NCI-H446 (cell line): ENCODE results near the gene ANKRD31.
"Not testable (repeated sequence)": the region's sequence is repeated elsewhere in the genome, so short reads cannot be mapped to it uniquely, and the experiment has no call there.

ENCODE experiments used
- DNase-seq, 2 experiments: peaks; one replicate each; lab custom pipeline; 2025; lab: John Stamatoyannopoulos, UW

Gene ANKRD31, protein sequence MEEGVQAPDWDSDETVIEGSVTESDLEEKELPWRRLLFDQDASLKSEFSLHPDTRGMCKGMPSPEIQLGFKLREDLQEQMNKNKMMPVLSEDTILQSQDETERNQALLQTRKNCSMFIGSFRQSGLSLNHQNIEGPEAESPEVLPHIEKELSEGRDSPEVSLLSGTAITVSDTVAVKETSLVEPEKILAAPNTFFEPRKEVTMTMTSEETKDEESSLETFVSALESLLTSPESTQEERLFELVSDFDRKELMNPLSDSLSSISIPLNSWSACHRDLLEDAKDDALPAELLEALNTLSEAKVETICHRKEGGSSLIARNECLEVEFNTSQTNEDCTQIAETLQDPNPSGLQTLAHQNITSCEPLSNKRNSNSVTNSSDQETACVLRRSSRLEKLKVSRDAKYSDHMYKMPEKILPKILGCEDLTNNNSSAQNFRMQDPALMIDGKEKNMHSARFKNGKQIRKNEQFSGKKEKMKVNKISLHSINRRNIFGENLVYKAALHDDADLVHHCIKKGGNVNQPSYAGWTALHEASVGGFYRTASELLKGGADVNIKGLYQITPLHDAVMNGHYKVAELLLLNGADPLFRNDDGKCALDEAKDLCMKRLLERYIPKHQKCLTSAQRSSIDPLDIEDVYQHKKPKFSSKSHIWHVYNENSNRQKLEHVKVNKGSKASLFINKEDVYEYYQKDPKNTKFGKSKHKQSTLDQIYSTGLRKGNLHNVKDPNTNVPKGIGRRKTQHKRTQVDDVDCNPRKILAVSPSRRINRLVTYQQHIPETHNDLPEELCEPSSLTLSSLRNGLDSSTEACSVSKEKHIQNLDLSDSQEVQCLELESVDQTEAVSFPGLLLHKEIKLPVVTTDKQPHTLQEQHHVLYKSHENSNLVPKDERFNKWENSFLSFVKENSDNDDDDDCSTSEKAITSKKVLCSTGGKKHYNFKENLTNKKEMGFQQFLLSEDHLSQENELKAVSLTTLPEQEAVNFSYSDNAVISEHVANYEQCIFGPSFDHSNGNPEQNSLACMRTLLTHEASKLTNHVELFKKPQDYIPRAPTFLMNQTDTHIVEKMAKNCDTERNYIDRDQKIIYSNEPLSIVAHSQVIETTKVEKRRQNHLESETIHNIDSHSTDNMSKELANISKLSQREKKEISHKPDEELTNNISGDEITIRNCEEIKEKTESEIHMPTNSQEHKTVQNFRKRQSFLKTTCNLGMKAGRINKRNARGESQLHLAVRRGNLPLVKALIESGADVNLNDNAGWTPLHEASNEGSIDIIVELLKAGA (N-terminal part only)

DNA sequence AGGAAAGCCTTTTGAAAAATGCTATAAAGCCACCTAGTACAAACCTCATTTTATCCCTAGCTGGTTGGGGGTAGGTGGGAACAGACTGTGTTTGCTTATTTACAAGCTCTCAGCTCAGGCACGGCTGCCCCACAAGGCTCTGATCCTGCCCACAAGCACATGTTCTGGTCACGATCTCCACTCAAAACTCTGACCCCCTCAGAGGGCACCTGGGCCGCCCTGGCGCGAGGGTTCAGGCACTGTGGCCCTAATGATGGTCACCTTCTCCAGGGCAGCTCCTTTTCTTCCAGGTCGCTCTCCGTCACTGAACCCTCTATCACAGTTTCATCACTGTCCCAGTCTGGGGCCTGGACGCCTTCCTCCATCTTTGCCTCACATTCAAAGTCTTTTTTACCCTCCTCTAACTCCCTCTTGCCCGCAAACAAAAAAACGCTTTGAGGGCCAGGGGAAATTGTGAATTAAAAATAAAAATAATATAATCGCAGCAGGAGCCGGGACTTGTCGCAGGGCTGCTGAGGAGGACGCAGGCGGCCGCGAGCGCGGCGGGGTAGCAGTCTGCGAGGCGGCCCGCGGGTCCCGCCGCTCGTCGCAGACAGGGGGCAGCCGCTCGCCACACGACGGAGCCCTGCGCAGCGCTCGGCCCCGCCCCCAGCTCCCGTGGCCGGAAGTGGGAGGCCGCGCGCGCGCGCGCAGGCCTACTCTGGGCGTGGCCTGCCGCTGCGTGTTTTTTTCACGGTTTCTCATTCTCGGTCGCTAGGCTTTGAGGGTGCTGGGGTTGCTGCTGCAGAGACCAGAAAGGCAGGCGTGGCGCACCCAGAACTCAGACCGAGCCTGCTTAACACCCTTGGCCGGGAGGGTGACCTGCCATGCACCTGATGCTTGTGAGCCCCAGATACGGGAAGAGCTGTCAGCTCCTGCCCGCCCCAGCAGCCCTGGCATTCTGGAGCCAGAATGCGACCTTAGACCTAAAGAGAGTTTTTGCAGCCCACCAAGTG is at the start of gene ANKRD31:
TSS of gene ANKRD31 (minus strand) at position 557 of the 995 bp plus-strand sequence. CDS start at position 365, 192 bp downstream.
- DNase-seq = peak; percentile 60 to 89

DNA sequence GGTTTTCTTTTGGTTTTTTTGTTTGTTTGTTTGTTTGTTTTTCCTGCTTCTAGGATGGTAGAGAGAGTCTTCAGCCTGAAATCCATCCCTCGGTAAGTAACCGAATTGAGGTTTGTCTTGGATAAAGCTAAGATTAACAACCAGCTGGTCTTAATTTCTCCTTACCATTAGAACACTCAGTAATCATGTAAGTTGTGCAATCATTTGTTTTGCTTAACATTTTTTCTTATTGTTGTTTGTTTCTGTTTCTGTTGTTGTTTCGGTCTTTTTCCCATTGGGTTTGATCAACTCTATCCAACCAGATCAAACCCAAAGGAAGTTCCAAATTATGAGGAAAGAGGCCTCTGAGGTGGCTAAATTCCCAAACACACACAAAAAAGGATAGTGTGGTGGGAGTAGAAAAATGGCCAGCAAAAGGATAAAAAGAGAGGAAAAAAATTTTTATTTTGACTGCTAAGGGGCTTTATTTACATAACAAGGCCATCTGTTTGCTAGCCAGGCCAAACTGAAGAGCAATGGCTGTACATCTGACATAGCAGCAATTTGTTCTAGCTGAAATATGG is 49.6 kb upstream of the ANKRD31 start:
- no peak for DNase-seq

DNA sequence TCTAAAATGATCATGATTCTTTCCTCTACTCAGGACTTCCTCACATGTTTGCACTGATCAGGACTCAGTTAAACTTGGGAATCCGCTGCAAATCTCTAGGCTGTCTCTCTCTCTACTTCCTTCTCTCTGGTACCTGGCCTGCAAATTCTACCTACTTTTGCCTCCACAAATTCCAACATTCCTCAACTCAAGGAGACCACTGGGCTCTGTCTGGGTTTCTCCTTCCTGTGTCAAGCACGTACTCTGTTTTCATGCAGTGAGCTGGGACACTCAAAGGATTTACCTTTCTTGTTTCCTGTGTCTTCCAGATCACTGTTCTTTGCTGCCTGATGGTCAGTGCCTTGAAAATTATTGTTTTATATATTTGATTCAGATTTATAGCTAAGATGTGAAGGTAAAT is 45.9 kb upstream of the ANKRD31 start:
- DNase-seq = no peak

DNA sequence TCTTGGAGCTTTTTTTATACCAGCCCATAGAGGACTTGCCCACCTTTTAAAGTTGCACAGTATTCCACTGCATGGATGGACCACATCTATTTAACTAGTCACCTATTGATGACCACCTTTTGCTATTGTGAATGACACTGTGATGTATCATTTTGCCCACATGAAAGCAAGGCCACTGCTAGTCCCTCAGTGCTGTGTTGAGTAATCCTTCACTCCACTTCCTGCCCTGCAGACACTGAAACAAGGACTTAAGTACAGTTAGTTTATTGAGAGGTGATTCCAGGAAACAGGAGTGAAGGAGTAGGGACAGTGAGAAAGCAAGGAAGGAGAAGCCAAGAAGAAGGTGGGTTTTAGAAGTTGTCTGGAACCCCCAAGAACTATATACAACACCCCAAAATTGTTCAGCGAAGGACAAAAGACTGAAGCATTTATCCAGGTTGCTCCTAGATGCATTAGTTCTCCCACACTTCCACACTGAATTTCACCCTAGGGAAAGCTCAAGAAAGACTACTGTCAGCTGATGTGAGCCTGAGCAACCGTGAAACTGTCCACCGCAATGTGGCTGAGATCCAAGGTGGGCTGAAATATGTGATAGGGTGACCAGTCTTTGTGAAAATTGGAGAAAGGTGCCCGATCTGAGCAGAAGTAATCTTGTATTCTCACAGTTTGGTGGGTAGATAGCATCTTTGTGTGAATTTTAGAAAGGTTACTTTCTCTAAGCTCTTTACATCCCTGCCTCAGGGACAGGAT is 45.2 kb upstream of the ANKRD31 start:
- DNase-seq = no peak

DNA sequence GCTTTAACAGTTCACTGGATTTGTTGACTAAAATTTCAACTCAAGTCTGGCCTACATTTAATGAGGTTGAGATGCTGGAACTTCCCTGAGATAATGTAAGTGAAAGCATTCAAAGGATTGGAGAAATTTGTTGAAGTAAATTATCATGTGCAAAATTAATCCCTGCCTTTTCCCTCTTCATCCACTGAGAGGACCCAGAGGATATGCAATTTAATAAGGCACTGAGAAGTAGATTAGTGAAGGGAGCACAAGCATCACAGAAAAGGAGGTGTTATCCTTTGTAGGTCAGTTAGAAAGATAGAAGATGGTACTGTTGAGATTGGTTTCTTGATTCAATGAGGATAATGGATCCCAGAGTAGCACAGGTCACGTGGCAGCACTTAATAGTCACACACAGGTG is 42.6 kb upstream of the ANKRD31 start:
- DNase-seq = no peak

DNA sequence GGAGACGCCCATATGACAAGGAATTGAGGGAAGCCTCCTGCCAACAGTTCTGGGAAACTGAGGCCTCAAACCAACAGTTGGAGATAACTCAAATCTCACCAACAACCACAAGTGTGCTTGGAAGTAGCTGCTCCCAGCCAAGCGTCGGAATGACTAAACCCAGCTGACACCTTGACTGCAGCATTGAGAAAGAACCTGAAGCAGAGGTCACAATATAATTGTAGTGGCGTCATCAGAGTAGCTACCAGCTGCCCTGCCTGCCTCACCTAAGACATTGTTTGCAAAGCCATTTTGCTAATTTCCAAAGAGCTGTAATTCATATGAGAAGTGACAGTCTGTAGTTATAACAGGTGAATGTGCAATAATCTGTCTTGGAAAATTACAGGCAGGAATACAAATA is 40.8 kb upstream of the ANKRD31 start:
- no peak for DNase-seq

DNA sequence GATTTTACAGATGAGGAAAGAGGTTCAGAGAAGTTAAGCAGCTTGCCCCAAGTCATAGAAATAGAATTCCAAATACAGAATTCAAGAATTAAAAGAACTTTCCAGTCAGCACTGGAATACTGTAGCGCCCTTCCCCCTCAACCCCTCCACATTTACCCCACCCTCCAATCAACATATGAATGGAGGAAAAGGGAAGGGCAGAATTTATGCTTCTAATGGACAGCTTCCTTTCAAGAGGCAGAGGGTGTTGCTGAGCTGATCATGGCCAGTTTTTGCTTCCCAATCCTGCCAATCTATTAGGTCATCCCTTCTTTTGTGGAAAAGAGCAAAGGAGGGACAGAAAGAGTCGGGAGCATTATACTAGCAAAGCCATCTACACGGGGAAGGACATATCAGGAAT is 39.1 kb upstream of the ANKRD31 start:
- no peak for DNase-seq

DNA sequence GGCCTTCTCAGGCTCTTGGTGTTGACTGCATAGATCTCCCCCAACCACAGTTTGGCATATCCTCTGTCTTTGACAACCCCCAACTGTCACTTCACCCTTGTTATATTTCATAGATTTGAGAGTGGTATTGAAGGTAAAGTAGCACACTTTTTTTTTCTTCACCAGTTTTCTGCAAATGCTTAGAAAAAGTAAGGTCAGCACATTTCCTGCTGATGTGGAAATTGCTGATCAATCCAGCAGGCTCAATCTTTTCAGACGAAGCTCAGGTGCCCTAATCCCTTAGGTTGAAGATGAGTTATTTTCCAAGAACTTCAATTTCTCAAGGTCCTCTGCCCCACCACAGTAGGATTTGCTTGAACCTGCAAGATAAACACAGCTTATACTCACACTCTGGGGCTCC is 38.5 kb upstream of the ANKRD31 start:
- no peak for DNase-seq

DNA sequence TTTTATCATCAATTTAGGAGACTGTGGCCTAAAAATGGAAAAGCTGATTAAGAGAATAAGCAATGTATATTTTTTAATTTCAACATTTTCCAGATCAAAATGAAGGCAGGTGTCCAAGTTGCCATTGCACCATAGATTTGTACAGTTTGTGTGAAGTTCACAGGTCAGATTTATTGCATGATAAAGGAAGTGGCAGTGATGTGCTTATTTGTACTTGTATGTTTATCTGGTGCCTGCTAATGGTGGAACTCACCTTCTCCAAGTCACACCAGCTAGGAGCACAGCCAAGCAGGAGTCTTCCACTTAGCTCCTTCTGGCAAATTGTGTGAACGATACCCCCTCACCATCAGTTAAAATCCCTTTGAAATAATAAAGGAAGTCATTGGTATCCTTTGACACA is 37.8 kb upstream of the ANKRD31 start:
- no peak for DNase-seq

DNA sequence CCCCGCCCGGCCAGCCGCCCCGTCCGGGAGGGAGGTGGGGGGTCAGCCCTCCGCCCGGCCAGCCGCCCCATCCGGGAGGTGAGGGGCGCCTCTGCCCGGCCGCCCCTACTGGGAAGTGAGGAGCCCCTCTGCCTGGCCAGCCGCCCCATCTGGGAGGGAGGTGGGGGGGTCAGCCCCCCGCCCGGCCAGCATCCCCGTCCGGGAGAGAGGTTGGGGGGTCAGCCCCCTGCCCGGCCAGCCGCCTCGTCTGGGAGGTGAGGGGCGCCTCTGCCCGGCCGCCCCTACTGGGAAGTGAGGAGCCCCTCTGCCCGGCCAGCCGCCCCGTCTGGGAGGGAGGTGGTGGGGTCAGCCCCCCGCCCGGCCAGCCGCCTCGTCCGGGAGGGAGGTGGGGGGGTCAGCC is 33.9 kb upstream of the ANKRD31 start:
- not testable (repeated sequence) for DNase-seq

DNA sequence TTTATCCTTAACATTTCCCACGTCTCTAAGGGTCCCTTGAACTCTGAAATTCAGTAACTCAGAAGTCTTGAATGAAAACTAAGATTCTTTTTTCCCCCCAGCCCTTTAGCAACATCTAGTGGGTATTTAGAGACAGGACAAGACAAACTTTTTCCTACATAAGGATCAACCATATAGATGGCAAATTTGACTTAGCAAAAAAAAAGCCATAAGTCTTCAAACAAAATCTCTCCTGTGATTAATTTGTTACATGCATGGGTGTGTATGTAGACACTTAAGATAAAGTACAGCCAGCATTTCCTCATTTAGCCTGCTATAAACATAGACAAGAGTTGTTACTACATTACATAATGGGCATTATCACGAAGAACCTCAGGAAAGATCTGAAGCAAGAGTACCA is 29.1 kb upstream of the ANKRD31 start:
- peak in 1 of 2 experiments; percentile 20 for DNase-seq

DNA sequence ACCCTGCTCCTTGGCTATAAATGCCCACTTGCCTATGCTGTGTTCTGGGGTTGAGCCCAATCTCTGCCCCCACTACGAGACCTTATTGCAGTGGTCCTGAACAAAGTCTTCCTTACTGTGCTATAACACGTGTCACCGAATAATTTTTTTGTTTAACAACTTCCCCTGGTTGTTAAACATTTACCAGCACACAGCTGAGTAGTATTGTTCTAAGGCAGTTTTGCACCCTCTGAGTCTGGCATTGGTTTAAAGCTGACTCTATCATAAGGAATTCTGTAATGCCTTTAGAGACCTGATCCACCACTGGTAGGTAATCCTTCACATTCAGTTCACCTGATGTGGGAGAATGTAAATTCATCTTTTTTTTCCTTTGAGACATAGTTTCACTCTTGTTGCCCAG is 25.6 kb upstream of the ANKRD31 start:
- no peak for DNase-seq

DNA sequence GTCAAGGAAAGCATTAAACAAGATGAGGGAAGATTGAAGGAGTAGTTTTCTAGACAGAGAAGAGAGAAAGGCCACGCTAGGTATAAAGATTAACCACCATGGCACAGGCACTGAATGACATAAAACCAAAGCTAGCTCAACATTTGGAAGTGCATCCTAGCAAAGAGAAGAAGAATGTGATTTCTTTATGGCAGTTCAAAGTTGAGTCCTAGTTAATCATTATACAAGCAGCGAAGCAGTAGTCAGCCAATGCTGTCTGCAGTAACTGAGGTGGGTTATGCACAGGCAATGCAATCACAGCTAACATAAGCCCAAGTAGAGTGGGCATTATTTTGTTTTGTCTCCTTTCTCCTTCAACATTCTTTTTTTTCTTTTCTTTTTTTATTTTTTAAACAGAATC is 24.0 kb upstream of the ANKRD31 start:
- DNase-seq = no peak

DNA sequence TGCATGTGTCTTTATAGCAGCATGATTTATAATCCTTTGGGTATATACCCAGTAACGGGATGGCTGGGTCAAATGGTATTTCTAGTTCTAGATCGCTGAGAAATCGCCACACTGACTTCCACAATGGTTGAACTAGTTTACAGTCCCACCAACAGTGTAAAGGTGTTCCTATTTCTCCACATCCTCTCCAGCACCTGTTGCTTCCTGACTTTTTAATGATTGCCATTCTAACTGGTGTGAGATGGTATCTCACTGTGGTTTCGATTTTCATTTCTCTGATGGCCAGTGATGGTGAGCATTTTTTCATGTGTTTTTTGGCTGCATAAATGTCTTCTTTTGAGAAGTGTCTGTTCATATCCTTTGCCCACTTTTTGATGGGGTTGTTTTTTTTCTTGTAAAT is 13.8 kb upstream of the ANKRD31 start:
- not testable (repeated sequence) for DNase-seq

DNA sequence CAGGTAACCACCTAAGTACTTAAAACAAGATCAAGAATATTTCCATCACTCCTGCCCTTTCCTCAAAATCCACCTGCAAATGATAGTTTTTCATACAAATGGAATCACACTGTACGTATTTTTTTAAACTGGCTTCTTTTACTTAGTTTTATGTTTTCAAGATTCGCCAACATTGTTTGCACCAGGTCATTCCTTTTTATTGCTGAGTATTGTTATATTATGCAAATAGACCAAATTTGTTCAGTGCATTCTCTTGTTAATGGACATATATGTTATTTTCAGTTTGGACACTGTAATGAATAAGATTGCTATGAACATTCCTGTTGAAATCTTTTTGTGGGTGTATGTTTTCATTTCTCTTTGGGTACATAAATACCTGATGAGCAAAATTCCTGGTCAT is 8.3 kb upstream of the ANKRD31 start:
- no peak for DNase-seq

DNA sequence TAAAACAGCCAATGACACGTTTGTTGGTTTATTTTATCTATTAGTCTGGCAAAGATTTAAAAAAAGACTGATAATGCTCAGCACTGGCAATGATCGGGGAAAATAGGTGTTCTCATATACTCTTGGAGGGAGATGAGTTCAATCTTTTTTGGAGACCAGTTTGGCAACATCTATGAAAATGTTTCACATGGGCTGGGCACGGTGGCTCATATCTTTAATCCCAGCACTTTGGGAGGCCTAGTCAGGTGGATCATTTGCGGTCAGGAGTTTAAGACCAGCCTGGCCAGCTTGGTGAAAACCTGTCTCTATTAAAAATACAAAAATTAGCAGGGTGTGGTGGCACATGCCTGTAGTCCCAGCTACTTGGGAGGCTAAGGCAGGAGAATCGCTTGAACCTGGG is 6.8 kb upstream of the ANKRD31 start:
- no peak for DNase-seq

DNA sequence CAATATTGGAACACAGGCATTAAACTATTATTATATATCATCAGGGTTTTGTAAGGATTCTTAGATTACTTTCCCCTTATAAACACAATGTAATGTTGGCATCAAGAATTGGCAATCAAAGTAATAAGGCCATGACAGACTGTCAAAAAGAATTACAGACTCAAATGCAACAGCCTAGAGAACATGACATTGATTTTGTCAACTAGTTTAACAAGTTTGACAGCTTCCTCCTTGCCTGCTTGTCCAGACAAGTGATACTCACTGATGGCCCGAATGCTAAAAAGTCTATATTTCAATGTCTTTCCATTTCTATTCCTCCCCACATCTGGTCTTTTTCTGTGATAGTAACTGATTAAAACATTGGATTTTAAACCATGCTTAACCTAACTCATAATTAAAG is 6.4 kb upstream of the ANKRD31 start:
- DNase-seq = no peak

DNA sequence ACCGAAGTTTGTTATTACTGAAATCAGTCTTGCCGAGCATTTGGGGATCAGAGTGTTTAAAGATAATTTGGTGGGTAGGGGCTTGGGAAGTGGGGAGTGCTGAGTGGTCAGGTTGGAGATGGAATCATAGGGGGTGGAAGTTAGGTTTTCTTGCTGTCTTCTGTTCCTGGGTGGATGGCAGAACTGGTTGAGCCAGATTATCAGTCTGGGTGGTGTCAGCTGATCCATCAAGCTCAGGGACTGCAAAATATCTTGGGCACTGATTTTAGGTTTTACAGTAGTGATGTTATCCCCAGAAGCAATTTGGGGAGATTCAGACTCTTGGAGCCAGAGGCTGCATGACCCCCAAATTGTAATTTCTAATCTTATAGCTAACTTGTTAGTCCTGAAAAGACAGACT is 5.4 kb upstream of the ANKRD31 start:
- DNase-seq = no peak

DNA sequence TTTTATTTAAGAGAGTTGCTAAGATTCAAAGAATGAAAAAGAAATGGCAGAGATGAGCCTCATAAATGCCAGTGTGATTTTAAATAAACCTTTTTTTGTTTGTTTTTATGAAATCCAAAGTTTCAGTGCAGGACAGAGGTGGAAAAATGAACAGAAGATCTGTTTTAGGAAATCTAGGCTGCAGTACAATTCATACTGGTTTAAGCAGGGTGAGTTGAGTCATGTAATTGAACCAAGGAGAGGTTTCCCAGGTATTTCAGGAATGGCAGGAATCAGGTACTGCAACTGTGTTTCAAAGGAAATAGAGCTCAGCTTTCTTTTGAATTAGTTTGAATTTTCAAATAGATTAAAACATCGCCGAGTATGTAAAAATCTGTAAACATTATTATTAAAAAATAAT is 3.0 kb upstream of the ANKRD31 start:
- no peak for DNase-seq

DNA sequence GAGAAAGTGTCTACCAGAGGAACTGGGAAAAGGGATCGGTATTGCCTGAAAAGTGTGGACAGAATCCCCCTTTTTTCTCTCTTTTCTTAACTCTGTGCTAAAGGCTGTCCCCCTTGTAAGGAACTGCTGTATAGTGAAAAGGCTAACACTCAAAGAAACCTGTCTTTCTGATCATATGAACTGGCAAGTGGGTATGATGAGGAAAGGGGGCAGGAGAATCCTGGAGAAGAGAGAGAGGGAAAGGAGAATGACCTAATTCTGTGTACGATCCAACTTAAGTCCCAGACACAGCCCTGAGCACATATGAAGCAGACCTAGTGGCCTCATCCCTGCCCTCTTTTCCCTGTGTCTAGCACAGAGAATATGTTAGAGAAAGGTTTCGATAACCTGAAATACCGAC is 967 bp downstream of the ANKRD31 start:
- no peak for DNase-seq
